BJ (cell line): Measurements from ENCODE around the gene SLC39A11. TPM values are rescaled to one million over a fixed set of nuclear protein-coding genes. Genes with fewer than 3 reads are reported as not detected.

Experiments used
- CTCF ChIA-PET: fragments of 350-600 bp; formaldehyde crosslinking; extraction: SDS; loops from one replicate; lab custom pipeline; 2021; ENCODE audit warnings: antibody characterized with exemption, inconsistent platforms; lab: Yijun Ruan, JAX
- POLR2A ChIA-PET: fragments of 300-600 bp; sonication (Branson Sonifier 250); formaldehyde crosslinking; extraction: SDS; loops from one replicate; lab custom pipeline; 2021; ENCODE audit warnings: antibody characterized with exemption; lab: Charles Lee
- DNase-seq: peaks from one replicate; pipeline ENCODE4 v3.0.0-alpha.2; 2011; ENCODE audit warnings: low read depth
- H3K27me3 ChIP-seq: 2 replicates; pipeline ENCODE4 v1.6.0; 2011; ENCODE audit warnings: low read length; ENCODE audit not compliant: control insufficient read depth, insufficient read depth
- H3K36me3 ChIP-seq: 2 replicates; pipeline ENCODE4 v1.5.1; 2011; ENCODE audit warnings: low read length; ENCODE audit not compliant: control insufficient read depth, insufficient read depth
- H3K4me3 ChIP-seq: 2 replicates; pipeline ENCODE4 v1.5.1; 2011; ENCODE audit warnings: low read depth, mild to moderate bottlenecking, control low read depth, low read length
- CTCF ChIP-seq: IDR thresholded peaks from 2 replicates; pipeline ENCODE4 v1.5.1; 2011; ENCODE audit warnings: low read depth, mild to moderate bottlenecking, control low read depth, inconsistent platforms, low read length, moderate library complexity; ENCODE audit not compliant: insufficient read depth
- polyA plus RNA-seq: library from polyadenylated mRNA; depleted of rRNA; stranded (reverse); fragments of >200 nt; gene quantifications from 2 replicates; pipeline ENCODE4 v1.2.3, GENCODE V29; 2011

Gene SLC39A11
- polyA plus RNA-seq, 1 experiment: 20.9 TPM

- H3K27me3 ChIP-seq: no peaks in the 10 kb centered on the region
- DNase-seq: no peak
- ChIA-PET CTCF (interaction anchor here (0.9 kb wide), 1 partner anchor 61 kb away, joined by 3 read pairs; no protein-coding TSS in a partner anchor), POLR2A (no interaction called here)
- no peaks in the 10 kb centered on the region for H3K36me3 ChIP-seq
- no peak overlapping the region for H3K4me3 ChIP-seq
- no peak for TF ChIP-seq CTCF
These were observed 46.8 kb downstream of the SLC39A11 start for GRCh38 chr17:73045724-73046123.

GRCh38 chr17:73043686-73044581 lies 48.6 kb downstream of the SLC39A11 start:
- ChIA-PET CTCF (interaction anchor here (0.9 to 1.4 kb wide), 4 partner anchors 10 to 319 kb away, joined by 3 to 4 read pairs (median 3); no protein-coding TSS in a partner anchor), POLR2A (no interaction called here)
- H3K36me3 ChIP-seq: no peaks in the 10 kb centered on the region
- TF ChIP-seq CTCF: no peak
- H3K27me3 ChIP-seq: no peaks in the 10 kb centered on the region
- H3K4me3 ChIP-seq: no peak overlapping the region
- no peak for DNase-seq

DNA sequence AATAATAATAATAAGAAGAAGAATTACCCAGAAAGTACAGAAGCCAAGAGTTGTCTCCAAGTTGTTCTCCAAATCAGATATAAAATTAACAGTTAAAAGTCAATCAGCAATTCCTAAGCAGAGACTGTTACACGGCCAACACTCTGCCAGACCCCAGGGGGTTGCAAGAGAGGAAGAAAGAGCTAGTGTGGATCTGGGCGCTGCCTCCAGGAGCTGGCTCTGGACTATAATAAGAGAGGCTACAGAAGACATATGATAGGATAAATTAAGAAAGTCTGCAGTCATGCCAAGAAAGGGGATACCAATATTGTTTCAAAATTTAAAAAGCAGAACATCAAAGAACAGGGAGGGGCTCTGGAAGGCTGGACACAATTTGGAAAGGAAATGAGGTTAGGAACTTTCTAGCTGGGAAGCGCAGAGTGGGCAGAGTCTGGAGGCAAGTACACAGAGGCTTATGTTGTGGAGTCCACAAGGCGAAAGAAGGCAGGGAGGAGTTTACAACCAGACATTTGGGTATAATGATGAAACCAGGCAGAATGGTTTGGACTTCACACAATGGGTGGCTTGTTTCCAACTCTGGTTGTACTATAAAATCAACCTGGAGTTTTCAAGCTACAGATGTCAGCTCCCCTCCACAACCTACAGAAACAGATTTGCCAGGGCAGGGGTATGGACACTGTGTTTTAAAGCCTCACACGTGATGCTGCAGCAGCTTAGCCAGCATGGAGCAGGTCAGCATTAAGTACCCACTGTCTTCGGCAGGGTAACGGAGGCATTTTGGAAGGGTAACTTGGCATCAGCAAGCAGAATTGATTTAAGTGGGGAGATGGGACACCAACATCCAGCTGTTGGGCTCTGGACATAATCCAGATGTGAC lies 49.4 kb downstream of the SLC39A11 start:
- H3K36me3 ChIP-seq: no peaks in the 10 kb centered on the region
- ChIA-PET CTCF (interaction anchor here (0.9 to 1.4 kb wide), 4 partner anchors 11 to 318 kb away, joined by 3 to 4 read pairs (median 3); no protein-coding TSS in a partner anchor), POLR2A (no interaction called here)
- no peaks in the 10 kb centered on the region for H3K27me3 ChIP-seq
- DNase-seq: no peak
- no peak overlapping the region for H3K4me3 ChIP-seq
- TF ChIP-seq CTCF: no peak

- no peak for TF ChIP-seq CTCF
- no peaks in the 10 kb centered on the region for H3K27me3 ChIP-seq
- ChIA-PET CTCF (no interaction called here), POLR2A (no interaction called here)
- no peak for DNase-seq
- H3K4me3 ChIP-seq: no peak overlapping the region
- no peaks in the 10 kb centered on the region; the same call in 1 of the 2 replicates for H3K36me3 ChIP-seq
These were observed 50.3 kb downstream of the SLC39A11 start for GRCh38 chr17:73042225-73042624.
